Osteocyte (in vitro differentiated cells): Measurements from ENCODE around the gene TMBIM6. TPM values are rescaled to one million over a fixed set of nuclear protein-coding genes. Genes with fewer than 3 reads are reported as not detected.

ENCODE experiments used
- DNase-seq: peaks from one replicate; pipeline ENCODE4 v3.0.0; 2021; ENCODE audit warnings: mixed read lengths; ENCODE audit not compliant: unreplicated experiment; ENCODE audit errors: extremely low spot score
- H3K27ac Mint-ChIP-seq: one replicate; pipeline ENCODE4 v1.8.0; 2021; ENCODE audit warnings: mild to moderate bottlenecking, mixed read lengths; ENCODE audit not compliant: unreplicated experiment
- H3K27me3 Mint-ChIP-seq: one replicate; pipeline ENCODE4 v1.8.0; 2021; ENCODE audit warnings: mixed read lengths; ENCODE audit not compliant: unreplicated experiment
- H3K36me3 Mint-ChIP-seq: one replicate; pipeline ENCODE4 v1.8.0; 2021; ENCODE audit warnings: mixed read lengths; ENCODE audit not compliant: unreplicated experiment
- H3K4me1 Mint-ChIP-seq: one replicate; pipeline ENCODE4 v1.8.0; 2021; ENCODE audit warnings: mixed read lengths; ENCODE audit not compliant: unreplicated experiment
- H3K4me3 Mint-ChIP-seq: one replicate; pipeline ENCODE4 v1.8.0; 2021; ENCODE audit warnings: mild to moderate bottlenecking, moderate library complexity, mixed read lengths; ENCODE audit not compliant: unreplicated experiment
- H3K9me3 Mint-ChIP-seq: one replicate; pipeline ENCODE4 v1.8.0; 2021; ENCODE audit warnings: mixed read lengths; ENCODE audit not compliant: unreplicated experiment
- CTCF ChIP-seq: fragments of 200-600 bp; sonication (generic); IDR thresholded peaks from 2 replicates; pipeline ENCODE4 v1.5.0; 2021; ENCODE audit warnings: antibody characterized with exemption, mild to moderate bottlenecking, moderate library complexity
- total RNA-seq: library from RNA; stranded (reverse); gene quantifications from 2 replicates; pipeline ENCODE4 v1.2.1, GENCODE V29; 2021

The TMBIM6 gene
- total RNA-seq, 1 donor from 2014 or later = 385 TPM

GRCh38 chr12:49800421-49801140 is 59.2 kb downstream of the TMBIM6 start:
- DNase-seq = no peak
- H3K4me1 Mint-ChIP-seq = no peaks in the 10 kb centered on the region

GRCh38 chr12:49801141-49802063 is 60.0 kb downstream of the TMBIM6 start:
- DNase-seq = no peak
- H3K36me3 Mint-ChIP-seq = peaks cover 41% of the 10 kb centered on the region
- H3K4me1 Mint-ChIP-seq = peaks cover 2% of the 10 kb centered on the region
- no peaks in the 10 kb centered on the region for H3K27me3 Mint-ChIP-seq
- no peaks in the 10 kb centered on the region for H3K9me3 Mint-ChIP-seq
- H3K4me3 Mint-ChIP-seq = no peak overlapping the region
- H3K27ac Mint-ChIP-seq = no peak overlapping the region
- no peak for TF ChIP-seq CTCF

More at GRCh38 chr12:49800421-49801140, 59.2 kb downstream of the TMBIM6 start:
- Mint-ChIP-seq H3K36me3 (peaks cover 42% of the 10 kb centered on the region), H3K9me3 (no peaks in the 10 kb centered on the region), H3K4me3 (no peak overlapping the region), H3K27me3 (no peaks in the 10 kb centered on the region), H3K27ac (no peak overlapping the region)
- TF ChIP-seq CTCF = no peak

- Mint-ChIP-seq H3K36me3 (peaks cover 41% of the 10 kb centered on the region), H3K4me1 (peaks cover 11% of the 10 kb centered on the region), H3K9me3 (no peaks in the 10 kb centered on the region), H3K27me3 (no peaks in the 10 kb centered on the region), H3K27ac (no peak overlapping the region), H3K4me3 (no peak overlapping the region)
- TF ChIP-seq CTCF = no peak
- DNase-seq = no peak
Observed at GRCh38 chr12:49803693-49804450, 62.5 kb downstream of the TMBIM6 start.

- Mint-ChIP-seq H3K9me3 (no peaks in the 10 kb centered on the region), H3K4me1 (peaks cover 20% of the 10 kb centered on the region), H3K4me3 (no peak overlapping the region), H3K27me3 (no peaks in the 10 kb centered on the region), H3K36me3 (peaks cover 33% of the 10 kb centered on the region), H3K27ac (no peak overlapping the region)
- DNase-seq = no peak
- no peak for TF ChIP-seq CTCF
Observed at GRCh38 chr12:49804821-49805220, 63.5 kb downstream of the TMBIM6 start.
